Heart left ventricle (tissue), 13 donors: ENCODE data around the gene HTRA3.

ENCODE experiments used
- POLR2A ChIP-seq, 2 donors: fragments of 450-650 bp; IDR thresholded peaks; one replicate each; pipeline ENCODE4 v1.6.1; 2017; ENCODE audit warnings: antibody characterized with exemption in 2 of 2, mild to moderate bottlenecking in 2 of 2, moderate library complexity in 2 of 2
- TF ChIP-seq, protein P1 (sequence below), 12 donors: fragments of 200-600 bp; sonication (generic) in 4 of 12; IDR thresholded peaks; one replicate each; pipeline versions ENCODE4 v1.5.0 to v1.8.0; 2018 to 2022; ENCODE audit warnings: antibody characterized with exemption in 12 of 12, mild to moderate bottlenecking in 5 of 12
- donor health status: ischemic (EF 13 %, LVEDD 7.1; RV severe dilation, severe dysfunction).
- donor health status: DM: no; HTN: yes; CAD: no.
- donor health status: DM: no; HTN: no; CAD: no.
- donor health status: ischemic (EF 25% LVEDD 6.9; RV normal size, moderate dysfunction).
- donor health status: ischemic (EF 25% LVEDD 5.7; RV mildly dilated, moderate dysfunction).
- donor health status: ischemic (EF 35%, LVEDD 5.7; RV mildly dilated, moderate dysfunction).
- donor health status: nonischemic (EF 11% LVEDD 7.7; RV severe dilation, severe dysfunction).
- donor health status: DM: yes; HTN: yes; CAD: no.
- donor health status: PGD.
- donor health status: ischemic (EF 29% LVEDD 5.4; RV normal size, mild dysfunction).
- donor health status: nonischemic (EF 23%, LVEDD 6.1; RV moderate dilation, normal function).

DNA sequence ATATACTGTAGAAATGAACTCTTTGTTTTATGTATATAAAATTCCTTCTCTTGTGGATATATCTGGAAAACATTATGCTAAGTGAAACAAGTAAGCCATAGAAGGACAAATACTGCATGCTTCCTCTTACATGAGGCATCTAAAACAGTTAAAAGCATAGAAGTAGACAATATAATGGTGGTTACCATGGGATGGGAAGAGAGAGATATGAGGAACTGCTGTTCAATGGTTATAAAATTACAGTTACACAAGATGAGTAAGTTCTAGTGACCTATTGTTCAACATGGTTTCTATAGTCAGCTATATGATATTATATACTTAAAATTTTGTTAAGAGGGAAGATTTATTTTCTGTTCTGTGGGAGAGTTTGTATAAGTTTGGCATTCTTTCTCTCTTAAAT, 43.4 kb downstream of the HTRA3 start:
- TF ChIP-seq, protein P1, sequence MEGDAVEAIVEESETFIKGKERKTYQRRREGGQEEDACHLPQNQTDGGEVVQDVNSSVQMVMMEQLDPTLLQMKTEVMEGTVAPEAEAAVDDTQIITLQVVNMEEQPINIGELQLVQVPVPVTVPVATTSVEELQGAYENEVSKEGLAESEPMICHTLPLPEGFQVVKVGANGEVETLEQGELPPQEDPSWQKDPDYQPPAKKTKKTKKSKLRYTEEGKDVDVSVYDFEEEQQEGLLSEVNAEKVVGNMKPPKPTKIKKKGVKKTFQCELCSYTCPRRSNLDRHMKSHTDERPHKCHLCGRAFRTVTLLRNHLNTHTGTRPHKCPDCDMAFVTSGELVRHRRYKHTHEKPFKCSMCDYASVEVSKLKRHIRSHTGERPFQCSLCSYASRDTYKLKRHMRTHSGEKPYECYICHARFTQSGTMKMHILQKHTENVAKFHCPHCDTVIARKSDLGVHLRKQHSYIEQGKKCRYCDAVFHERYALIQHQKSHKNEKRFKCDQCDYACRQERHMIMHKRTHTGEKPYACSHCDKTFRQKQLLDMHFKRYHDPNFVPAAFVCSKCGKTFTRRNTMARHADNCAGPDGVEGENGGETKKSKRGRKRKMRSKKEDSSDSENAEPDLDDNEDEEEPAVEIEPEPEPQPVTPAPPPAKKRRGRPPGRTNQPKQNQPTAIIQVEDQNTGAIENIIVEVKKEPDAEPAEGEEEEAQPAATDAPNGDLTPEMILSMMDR (IDR thresholded peaks at IDR 0.05): no peak
- TF ChIP-seq POLR2A (IDR thresholded peaks at IDR 0.05): no peak
